ENCODE measurements around the gene HSD17B12.
"Not testable (repeated sequence)": the region's sequence is repeated elsewhere in the genome, so short reads cannot be mapped to it uniquely, and the experiment has no call there.

The HSD17B12 gene

DNA sequence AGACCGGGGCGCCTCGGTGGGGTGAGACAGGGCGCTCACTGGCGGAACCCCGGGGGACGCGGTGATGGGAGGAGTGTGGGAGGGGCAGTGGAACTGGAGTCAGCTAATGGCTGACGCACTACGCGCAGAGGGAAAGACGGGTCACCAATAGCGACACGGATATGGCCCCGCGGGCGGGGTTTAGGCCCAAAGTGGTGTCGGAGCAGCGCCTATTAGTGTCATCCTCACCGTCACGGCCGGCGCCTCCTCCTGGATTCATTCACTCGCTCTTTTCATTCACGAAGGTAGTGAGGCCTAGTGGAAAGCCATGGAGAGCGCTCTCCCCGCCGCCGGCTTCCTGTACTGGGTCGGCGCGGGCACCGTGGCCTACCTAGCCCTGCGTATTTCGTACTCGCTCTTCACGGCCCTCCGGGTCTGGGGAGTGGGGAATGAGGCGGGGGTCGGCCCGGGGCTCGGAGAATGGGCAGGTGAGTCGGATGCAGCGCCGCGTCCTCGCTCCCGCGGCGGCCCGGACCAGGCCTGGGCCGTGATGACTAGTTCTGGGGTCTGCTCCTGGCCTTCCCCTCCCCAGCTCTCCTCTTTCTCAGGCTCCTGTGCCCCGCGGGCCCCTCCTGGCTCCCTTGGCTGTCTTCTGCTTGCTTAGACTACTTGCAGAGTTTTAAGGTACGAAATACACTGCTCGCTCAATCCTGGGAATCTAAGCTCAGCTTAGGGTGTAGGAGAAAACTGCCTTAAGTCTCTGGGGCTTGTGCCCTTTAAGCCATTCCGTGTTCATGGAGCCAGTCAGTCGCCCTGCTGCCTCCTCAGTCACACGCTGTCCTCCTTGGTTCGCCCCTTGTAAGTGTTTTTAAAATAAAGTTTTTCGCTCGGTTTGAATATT lies at the start of gene HSD17B12:
TSS of gene HSD17B12 (plus strand) at position 218 of the 880 bp plus-strand sequence. CDS start at position 308, 90 bp downstream.
- peak; percentile 98 for DNase-seq (ENCODE audit: low read depth)

DNA sequence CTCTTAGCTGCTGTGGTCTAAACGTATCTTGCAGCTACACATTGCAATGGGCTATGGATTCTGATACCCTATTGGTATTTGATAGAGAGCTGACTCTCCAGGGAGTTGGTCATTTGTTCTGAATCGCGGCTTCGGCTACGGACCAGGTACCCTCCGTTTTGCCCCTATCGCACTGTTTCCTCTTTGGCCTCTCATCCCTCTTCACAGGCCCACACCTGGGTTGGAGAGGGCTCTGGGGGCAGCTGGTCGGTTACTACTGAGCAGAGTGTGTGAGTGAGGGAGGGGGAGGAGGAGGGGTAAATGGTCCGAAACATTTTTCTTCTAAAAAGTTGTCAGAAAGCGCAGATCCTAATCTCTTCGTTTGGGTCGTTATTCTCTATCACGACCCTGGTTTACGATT lies 48.8 kb upstream of the HSD17B12 start:
- no peak for DNase-seq (ENCODE audit: low read depth)

DNA sequence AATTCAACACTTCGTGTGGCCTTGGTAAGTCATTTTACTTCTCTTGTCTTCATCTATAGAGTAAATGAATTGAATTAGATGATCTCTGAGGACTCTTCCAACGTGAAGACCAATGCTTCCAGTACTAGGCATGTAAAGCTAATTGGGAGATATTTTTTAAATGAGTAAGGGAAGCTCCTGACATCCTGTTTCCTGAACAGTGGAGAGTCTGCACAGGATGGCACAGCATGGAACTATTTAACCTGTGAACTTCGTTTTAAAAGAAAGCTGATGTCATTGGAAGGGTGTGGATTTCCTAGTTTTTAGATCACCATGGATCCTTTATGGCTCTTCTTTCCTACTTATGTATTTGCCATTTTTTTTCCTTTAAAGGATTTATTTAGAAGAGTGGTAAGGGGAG lies 48.4 kb upstream of the HSD17B12 start:
- DNase-seq (ENCODE audit: low read depth): no peak

DNA sequence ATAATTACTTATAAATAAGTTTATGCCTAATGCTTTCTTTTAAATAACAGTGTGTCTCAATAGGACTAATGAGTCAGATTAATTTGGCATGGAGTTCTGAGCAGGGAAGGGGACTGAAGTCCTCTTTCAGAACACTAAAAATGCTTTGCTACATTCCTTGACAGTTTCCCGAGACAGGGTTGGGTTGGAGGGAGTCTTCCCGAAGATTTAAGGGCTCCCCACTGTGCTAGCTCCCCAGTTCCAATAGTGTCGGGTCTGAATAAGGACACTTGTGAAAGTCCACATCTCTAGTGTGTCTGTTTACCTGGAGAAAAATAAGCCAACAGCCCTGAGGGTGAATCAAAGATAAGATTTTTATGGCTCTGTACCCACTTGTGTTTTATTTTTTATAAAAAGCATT lies 41.8 kb upstream of the HSD17B12 start:
- no peak for DNase-seq (ENCODE audit: low read depth)

DNA sequence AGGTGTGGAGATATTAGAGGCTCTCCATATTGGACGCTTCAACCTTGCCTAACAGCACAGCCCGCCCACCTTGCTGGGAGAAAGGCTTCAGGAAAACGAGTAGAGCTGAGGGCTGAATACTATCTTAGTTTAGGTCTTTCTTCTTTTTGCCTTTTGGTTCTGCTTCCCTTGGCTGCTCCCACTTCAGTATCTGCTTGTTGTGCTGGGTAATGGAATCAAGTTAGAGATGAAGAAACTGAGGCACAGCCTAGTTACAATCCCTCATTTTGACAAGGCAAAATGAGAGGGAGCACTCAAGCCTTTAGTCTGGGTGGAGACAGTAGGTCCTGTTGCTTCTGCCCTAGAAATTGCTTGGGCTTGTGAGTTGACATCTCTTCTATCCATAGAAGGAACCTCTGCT lies 41.3 kb upstream of the HSD17B12 start:
- DNase-seq (ENCODE audit: low read depth): no peak

DNA sequence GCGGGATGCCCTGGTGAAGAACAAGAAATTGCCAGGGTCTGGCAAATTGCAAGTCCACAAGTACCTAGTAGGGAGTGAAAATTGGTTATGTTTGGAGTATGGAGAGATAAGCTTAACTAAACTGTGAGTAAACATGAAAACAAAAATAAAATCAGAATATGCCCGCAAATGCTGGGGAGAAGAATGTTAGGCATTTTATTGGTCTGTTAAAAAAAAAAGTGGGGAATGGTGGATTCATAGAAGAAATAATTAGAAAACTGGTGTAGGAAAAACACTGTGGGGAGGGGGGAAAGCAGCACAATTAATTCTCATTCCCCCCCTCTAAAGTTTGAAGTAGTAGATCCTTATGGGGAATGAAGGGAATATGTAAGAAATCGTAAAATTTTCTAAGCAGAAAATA lies 40.6 kb upstream of the HSD17B12 start:
- DNase-seq (ENCODE audit: low read depth): no peak

DNA sequence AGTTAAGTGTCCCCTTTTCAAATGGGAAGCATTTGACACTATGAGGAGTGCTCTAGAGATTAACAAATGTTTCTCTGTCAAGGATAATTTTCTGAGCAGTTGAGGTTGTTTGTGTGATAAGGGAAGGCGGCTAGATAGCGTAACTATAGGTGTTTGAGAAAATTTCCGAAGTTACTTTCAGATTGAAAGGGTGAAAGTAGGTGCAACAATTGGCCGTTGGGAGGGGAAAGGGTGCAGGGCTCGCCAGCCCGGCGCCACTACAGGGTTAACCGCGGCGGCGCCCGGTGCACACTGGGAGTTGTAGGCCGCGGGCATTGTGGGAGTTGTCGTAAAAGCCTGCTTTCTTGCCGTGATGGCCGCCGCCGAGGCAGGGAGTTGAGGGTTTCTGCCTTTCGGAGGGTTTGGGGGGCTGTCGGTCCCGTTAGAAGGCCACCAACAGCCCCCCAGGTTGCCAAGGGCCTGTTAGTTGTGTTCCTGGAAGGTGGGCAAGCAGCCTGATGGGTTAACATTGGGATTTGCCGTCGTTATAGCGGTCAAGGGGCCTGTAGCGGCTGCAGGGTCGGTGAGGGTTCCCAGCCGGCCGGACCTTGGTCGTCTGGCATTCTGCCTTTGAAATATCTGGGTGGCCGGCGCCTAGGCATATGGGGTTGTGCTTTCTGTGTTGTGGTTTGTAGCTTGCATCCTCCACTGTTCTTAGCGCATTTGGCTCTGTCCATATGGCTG lies 36.5 kb upstream of the HSD17B12 start:
- DNase-seq (ENCODE audit: low read depth): peak; percentile 59

DNA sequence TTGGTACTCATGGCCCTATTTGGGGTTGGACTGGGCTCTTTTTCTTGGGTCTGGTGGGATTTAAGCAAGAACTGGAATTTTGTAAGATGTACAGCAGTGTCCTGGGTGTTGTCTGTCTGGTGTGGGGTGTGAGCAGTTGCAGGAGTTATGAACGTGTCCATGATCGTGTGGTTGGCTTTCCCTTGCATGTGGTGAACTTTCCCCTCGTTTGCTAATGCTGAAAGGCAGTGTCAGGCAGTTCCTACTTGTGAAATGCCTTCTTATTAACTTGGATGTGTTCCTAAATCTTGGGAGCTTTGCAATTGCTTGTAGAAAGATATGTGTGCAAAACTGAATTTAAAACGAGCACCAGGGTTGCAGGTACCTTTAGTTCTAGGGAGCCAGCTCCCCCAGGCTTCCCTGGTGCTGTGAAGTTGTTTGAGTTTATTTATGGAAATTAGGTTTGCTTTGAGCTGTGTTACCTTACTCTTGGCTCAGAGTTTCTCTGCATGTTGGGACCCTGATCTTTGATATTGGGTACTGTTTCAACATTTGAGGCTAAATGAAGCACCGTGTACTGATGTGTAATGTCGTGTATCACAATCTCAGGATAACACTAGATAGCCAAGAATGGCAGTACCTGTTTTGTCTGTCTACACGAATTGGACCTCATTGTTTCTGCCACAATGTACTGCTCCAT lies 35.8 kb upstream of the HSD17B12 start:
- no peak for DNase-seq (ENCODE audit: low read depth)

DNA sequence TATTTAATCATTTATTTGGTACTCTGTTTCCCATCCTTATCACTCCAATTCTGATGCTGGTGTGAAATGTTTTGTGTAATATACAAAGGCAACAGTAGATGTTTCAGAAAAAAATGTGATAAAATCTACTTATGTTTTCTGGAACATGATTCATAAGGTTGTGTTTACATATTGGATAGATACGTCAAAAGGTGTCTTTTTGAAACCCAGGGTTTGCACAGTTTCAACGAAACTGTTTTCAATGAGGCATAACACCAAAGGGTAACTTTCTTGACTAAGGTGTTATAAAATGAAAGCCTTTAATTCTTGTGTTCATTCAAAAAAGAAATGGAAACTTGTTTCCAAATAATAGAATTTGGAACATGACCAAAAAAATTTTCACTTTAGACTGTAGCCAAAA lies 33.8 kb upstream of the HSD17B12 start:
- no peak for DNase-seq (ENCODE audit: low read depth)

DNA sequence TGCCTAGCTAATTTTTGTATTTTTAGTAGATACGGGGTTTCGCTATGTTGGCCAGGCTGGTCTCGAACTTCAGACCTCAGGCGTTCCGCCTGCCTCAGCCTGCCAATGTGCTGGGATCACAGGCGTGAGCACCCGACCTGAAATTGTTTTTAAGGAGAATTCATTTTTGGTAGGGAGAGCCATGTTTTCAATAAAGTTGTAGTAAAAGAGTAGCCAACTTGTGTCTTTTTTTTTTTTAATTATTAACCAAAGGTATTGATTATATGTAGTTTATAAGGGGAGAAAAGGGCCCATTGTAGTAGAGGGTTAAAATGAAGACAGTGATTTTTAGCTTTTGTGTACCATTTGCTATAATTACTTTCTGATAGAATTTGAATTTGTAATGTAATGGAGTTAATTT lies 31.6 kb upstream of the HSD17B12 start:
- no peak for DNase-seq (ENCODE audit: low read depth)

DNA sequence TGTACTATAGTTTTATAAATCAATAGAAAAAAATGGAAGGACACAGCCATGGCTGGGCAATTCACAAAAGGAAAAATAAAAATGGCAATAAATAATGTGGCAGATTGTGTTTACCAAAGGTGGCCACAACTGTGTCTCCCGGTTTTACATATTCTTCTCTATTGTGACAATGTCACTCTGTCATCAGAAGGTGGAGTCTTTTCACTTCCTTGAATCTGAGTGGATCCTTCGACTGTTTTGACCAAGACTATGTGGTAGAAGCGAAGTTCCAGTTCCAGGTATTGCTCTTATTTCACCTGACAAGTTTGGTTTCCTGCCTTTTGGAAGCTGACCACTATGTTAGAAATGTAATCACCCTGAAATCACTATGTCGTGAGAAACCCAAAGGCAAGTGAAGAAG lies 31.0 kb upstream of the HSD17B12 start:
- DNase-seq (ENCODE audit: low read depth): no peak

DNA sequence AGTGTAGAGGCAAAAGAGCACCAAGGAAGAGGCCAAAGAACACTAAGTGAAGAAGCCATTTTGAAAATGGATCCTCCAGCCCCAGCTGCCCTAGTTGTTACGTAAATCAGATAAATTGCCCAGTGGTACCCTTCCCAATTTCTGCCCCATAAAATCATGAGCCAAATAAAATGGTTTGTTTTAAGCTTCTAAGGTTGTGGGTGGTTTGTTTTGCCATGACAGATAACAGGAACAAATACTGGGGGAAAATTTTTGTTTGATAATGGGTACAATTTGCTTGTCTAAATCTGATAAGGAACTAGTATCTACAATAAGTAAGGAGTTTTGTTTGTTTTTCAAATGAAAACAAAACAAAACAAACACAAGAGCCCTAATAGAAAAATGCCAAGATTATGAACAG lies 30.6 kb upstream of the HSD17B12 start:
- DNase-seq (ENCODE audit: low read depth): no peak

DNA sequence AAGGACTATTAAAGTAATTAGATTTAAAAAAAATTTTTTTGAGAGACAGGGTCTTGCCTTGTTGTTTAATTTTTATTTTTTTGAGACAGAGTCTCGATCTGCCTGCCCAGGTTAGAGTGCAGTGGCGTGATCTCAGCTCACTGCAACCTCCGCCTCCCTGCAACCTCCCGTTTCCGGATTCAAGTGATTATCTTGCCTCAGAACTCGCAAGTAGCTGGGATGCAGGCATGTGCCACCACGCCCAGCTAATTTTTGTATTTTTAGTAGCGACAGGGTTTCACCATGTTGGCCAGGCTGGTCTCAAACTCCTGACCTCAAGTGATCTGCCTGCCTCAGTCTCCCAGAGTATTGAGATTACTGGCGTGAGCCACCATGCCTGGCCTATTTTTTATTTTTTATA lies 17.5 kb upstream of the HSD17B12 start:
- DNase-seq (ENCODE audit: low read depth): not testable (repeated sequence)

DNA sequence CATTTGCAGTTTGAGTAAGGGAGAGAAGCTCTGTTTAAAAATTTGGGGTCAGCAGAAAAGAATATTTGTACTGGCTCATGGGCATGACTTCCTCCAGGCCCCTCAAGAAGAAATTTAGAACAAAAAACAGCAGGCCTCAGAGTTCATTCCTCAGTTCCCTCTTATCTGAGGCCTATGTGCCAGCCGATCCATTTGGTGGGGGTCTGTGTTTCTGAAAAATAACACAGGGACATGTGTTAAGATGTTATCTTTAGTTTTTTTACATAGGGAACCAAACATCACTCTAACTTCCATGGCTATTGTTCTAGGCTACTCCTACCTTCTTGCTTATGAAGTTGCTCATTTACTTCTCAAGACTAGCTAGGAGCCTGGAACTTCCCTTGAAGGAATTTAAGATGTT lies 16.2 kb upstream of the HSD17B12 start:
- DNase-seq (ENCODE audit: low read depth): no peak

DNA sequence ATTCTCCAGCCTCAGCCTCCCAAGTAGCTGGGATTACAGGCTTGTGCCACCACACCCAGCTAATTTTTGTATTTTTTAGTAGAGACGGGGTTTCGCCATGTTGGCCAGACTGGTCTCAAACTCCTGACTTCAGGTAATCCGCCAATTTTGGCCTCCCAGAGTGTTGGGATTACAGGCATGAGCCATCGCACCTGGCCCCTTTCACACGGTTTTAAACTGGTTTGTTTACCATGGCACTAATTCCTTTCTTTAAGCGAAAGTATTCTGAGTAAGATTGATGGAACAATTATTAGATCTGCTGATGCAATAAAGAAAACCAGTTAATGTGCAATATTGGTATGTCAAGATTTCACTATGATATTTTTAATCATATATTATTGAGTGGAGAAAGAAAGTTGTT lies 9.3 kb upstream of the HSD17B12 start:
- DNase-seq (ENCODE audit: low read depth): not testable (repeated sequence)

DNA sequence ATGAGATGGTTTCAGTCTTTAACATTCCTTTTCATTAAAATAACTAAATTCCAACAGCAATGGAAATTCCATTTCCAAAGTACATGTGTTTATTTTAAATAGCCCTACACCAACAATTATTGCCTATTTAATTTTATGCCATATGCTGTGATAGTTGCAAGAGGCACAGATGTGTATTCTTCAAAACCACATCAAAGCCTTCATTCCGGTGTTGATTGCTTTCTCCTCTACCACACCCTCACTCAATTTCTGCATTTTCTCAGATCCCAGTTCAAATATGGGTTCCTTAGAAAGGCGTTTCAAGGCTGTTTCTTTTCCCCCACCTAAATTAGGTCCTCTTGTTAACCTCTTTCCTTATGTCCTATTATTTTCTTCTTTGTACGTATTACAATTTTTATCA lies 6.0 kb upstream of the HSD17B12 start:
- no peak for DNase-seq (ENCODE audit: low read depth)

DNA sequence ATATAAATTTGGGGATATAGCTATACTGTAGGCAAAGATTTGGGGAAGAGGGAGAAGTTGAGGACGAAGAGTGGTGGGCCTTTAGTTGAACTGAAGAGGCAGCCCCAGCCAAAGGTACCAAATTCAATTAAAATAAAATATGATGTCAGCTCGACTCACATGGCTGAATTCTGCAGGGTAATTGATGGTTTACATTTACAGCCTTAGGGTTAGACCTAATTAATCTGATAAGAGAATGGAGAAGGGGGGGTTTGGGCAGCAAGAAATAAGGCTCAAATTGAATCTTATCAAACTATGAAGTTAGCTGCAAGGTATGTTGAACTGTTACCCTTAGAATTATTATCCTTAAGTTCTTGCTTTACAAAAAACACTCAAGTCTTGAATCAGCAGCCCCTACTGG lies 3.6 kb upstream of the HSD17B12 start:
- DNase-seq (ENCODE audit: low read depth): no peak

DNA sequence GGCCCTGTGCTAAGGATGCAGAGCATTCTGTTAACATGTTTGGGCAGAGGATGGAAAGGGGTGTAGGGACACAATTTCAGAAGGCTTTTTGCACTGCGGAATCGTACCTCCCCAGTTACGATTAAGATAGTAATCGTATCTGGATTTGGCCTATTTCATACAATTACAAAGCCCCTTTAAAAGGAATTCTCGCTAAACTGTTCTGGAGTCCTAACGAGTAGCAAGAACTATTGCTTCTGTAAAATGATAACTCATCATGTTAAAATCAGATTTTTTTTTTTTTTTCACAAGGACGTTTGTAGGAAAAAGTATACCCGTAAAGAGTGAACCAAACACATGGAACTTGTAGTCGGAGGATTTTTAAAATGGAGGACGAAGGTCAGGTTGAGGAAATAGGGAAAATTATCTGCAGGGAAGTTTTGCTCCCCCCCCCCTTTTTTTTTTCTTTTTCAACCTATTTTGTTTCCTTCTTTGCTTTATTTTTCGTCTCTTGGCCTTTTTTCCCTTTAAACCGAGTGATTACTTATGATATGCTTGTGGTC lies 934 bp downstream of the HSD17B12 start:
- DNase-seq (ENCODE audit: low read depth): peak; percentile 13

DNA sequence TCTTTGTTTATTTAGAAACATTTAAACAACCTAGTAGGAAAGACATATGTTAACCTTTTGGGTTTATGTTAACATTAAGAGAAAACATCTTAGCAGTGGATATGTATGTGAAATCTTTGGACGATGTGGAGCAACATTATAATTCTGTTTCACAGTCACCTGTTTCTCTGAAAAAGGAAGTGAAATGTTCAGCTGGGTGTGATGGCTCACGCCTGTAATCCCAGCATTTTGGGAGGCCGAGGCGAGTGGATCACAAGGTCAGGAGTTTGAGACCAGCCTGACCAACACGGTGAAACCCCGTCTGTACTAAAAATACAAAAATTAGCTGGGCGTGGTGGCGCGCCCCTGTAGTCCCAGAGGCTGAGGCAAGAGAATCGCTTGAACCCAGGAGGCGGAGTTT lies 1.5 kb downstream of the HSD17B12 start:
- not testable (repeated sequence) for DNase-seq (ENCODE audit: low read depth)

DNA sequence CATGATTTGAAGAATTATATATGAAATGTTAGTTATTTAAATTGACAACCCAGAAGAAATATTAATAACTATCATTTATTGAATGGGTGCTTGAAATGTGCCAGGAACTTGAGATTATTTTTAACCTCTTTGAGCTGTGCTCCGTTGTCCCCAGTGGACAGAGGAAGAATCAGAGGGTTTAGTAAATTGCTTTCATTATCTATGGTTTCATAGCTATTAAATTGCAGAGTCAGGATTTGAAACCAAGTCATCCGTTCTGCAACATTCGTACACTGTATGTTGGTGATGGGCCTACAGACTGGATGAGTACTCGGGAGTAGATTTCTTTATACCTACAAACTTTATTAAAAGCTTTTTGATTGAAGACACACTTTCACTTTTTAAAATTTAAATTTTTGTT lies 4.9 kb downstream of the HSD17B12 start:
- DNase-seq (ENCODE audit: low read depth): no peak

DNA sequence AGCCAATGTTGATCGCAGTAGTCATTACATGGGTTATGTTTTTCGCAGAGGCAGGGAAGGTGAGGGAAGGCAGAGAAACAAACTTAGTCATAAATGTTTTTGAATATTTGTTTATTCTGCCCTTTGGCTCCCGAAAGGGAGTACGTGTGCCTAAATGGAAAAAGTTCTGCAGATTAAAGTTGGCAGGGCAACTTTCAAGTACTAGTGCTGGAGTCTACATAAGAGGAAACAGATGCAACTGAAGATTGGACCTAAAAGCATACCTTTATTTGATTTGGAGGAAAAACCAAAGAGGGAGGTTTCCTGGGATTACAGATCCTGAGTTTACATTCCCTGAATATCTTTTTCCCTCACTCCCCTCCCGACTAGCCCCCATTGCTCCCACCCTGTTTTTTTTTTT lies 5.7 kb downstream of the HSD17B12 start:
- no peak for DNase-seq (ENCODE audit: low read depth)

DNA sequence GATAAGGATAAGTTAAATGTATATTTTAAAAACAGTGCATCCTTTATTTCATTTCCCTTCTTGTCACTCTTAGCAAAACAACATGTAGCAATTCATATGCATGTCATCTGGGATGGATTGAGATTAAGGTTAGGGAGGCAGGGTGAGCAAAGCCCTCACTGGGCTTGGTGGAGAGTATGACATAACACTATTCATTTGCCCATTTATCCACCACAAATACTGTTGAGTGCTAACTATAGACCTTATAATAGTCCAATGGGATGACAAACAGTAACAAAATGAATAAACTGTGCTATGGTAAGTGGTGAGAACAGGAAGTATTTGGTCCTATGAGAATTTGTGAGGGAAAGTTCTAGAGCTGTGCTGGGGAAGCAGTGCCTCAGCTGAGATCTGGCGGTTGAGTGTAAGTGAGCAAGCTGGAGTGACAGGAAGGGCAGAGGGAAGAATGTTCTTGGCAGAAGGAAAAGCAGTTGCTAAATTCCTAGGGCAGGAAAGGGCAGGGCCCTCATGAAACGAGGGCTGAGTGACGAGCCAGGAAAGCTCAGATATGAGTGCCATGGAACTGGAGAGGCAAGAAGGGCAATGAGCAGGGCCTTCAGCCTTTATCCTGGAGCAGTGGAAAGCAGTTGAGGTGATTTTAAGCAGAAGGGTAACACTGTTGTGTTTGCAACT lies 6.7 kb downstream of the HSD17B12 start:
- no peak for DNase-seq (ENCODE audit: low read depth)
